ENCODE data around the gene KLF3. TPM values are rescaled to one million over a fixed set of nuclear protein-coding genes. Genes with fewer than 3 reads are reported as not detected.
A peak's percentile ranks its signal among the peaks of the same experiment; 100 is the strongest.

The KLF3 gene
- total and polyA plus RNA-seq, 2 of the 4 experiments (the other 2 are of a cell fraction) = 8.2 to 12.6 TPM

- TF ChIP-seq USF2 (IDR thresholded peaks at IDR 0.05; ENCODE audit: low read depth, low read length) (no peak), FOS (IDR thresholded peaks at IDR 0.05; ENCODE audit: low read depth, low read length) (no peak)
These were observed 1.8 kb downstream of the KLF3 start (continued) for GRCh38 chr4:38665551-38666411.

DNA sequence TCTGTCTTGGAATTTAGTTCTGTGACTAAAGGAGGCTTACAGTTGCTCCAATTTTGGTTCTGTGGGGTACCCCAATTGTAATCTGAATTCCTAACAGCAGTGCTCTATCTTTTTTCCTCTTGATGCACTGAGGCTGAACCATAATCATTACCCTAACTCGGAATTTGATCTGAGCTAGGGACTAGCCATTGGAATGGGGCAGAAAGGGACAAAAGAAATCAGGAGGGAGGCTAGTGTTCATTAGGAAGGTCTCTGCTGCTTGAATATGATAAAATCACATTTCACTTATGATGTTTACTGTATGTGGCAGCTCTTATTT lies 2.7 kb downstream of the KLF3 start:
- Histone ChIP-seq H3K23ac (ENCODE audit: low read depth, low read length) (peak overlapping the region; percentile 93), H2BK15ac (ENCODE audit: low read depth, low read length) (peak overlapping the region; percentile 80), H2AK9ac (replicated peaks; ENCODE audit: low read depth, low read length, poor library complexity) (peak overlapping the region; percentile 11), H4K8ac (ENCODE audit: low read depth in 2 of 2, low read length in 2 of 2) (peak overlapping the region; percentile 67 to 91), H2AFZ (replicated peaks; ENCODE audit: low read length, poor library complexity) (no peak overlapping the region), H3K27ac (ENCODE audit: insufficient read depth, low read length) (peak overlapping the region; percentile 78), H2BK5ac (ENCODE audit: low read depth, low read length, poor library complexity, severe bottlenecking) (peak overlapping the region; percentile 95), H4K5ac (ENCODE audit: low read depth, low read length) (peak overlapping the region; percentile 70), H3K18ac (ENCODE audit: low read depth, low read length) (peak overlapping the region; percentile 83), H3K56ac (ENCODE audit: extremely low read depth, insufficient read depth, low read length) (peak overlapping the region; percentile 97), H3K9ac (ENCODE audit: low read depth, low read length) (peak overlapping the region; percentile 83), H4K91ac (ENCODE audit: insufficient read depth, low read depth, low read length) (peak overlapping the region; percentile 89), H3K4ac (ENCODE audit: low read depth, low read length) (peak overlapping the region; percentile 92), H3K9me3 (ENCODE audit: control insufficient read depth, insufficient read depth, low read length) (no peaks in the 10 kb centered on the region), H3K14ac (replicated peaks; ENCODE audit: low read depth, low read length) (peak overlapping the region; percentile 89), H3K4me2 (ENCODE audit: low read depth, low read length) (peak overlapping the region; percentile 84), H2AK5ac (ENCODE audit: low read depth, low read length) (peak overlapping the region; percentile 75), H3K4me3 (ENCODE audit: insufficient read depth, low read depth, low read length) (peak overlapping the region; percentile 77), H3K4me1 (ENCODE audit: control insufficient read depth, insufficient read depth, low read length) (peaks cover 17% of the 10 kb centered on the region), H3K27me3 (ENCODE audit: control insufficient read depth, insufficient read depth, low read length) (no peaks in the 10 kb centered on the region), H2BK20ac (ENCODE audit: low read depth, low read length) (peak overlapping the region; percentile 68), H4K20me1 (ENCODE audit: insufficient read depth, low read length) (peaks cover 25% of the 10 kb centered on the region; the same call in 1 of the 2 replicates), H2BK120ac (ENCODE audit: low read depth, low read length) (peak overlapping the region; percentile 84), H3K36me3 (ENCODE audit: control insufficient read depth, insufficient read depth, low read length) (no peaks in the 10 kb centered on the region; the same call in 1 of the 2 replicates), H3K9me1 (ENCODE audit: insufficient read depth, low read length) (peaks cover 17% of the 10 kb centered on the region), H3K79me1 (ENCODE audit: low read depth in 1 of 2, low read length in 2 of 2) (peaks cover 19 to 37% of the 10 kb centered on the region in 2 experiments)
- dilution Hi-C loops (cut with HindIII; ENCODE audit: low sequenced_read_pairs, unreplicated experiment) (no loop called here), intact Hi-C loops (cut with micrococcal nuclease) (loop anchor here (2.0 kb wide), 1 partner anchor 348 kb away; no protein-coding TSS in a partner anchor), in situ Hi-C loops (cut with MboI; ENCODE audit: low sequenced_read_pairs) (no loop called here)
- no peak for TF ChIP-seq SMC3 (IDR thresholded peaks at IDR 0.05; ENCODE audit: low read depth, low read length)
- no peak for TF ChIP-seq MAFK (IDR thresholded peaks at IDR 0.05; ENCODE audit: low read depth, low read length)
- TF ChIP-seq MAZ (IDR thresholded peaks at IDR 0.05; ENCODE audit: borderline replicate concordance, low read depth, low read length) = no peak
- TF ChIP-seq, protein P1, sequence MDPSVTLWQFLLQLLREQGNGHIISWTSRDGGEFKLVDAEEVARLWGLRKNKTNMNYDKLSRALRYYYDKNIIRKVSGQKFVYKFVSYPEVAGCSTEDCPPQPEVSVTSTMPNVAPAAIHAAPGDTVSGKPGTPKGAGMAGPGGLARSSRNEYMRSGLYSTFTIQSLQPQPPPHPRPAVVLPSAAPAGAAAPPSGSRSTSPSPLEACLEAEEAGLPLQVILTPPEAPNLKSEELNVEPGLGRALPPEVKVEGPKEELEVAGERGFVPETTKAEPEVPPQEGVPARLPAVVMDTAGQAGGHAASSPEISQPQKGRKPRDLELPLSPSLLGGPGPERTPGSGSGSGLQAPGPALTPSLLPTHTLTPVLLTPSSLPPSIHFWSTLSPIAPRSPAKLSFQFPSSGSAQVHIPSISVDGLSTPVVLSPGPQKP (IDR thresholded peaks at IDR 0.05; ENCODE audit: borderline replicate concordance, low read depth, low read length) = no peak
- BruUV-seq (replicated peaks) = no TSS peak
- CTCF ChIA-PET = interaction anchor here (0.6 to 1.0 kb wide), 3 partner anchors 8 to 344 kb away, joined by 3 to 4 read pairs (median 3); no protein-coding TSS in a partner anchor
- ATAC-seq (ENCODE audit: low read depth) = no peak
- no CpG with 5 or more reads among the region's 1 CpG for WGBS, 2 experiments (ENCODE audit: extremely low coverage in 2 of 2, insufficient read length in 1 of 2)
- POLR2A ChIA-PET (ENCODE audit: unreplicated experiment) = no interaction called here
- DNase-seq = no peak
